ENCODE data around the gene GABRE. TPM values are rescaled to one million over a fixed set of nuclear protein-coding genes. Genes with fewer than 3 reads are reported as not detected.

GABRE gene
- polyA plus RNA-seq, 3 donors = not detected

GRCh38 chrX:151999813-152000212 lies 25.3 kb upstream of the GABRE start:
- H4K20me1 ChIP-seq (ENCODE audit: insufficient read depth, low read length) = no peaks in the 10 kb centered on the region
- no peak overlapping the region for H2AFZ ChIP-seq (ENCODE audit: insufficient read depth, low read depth, low read length, poor library complexity, severe bottlenecking)
- intact Hi-C loops (cut with micrococcal nuclease) = no loop called here
- no peaks in the 10 kb centered on the region for H3K36me3 Mint-ChIP-seq
- H3K27ac ChIP-seq (ENCODE audit: low read depth in 1 of 2, low read length in 2 of 2) = no peak overlapping the region
- H3K4me3 ChIP-seq (replicated peaks in 1 of 3; ENCODE audit: low read depth in 2 of 3, low read length in 3 of 3) = no peak overlapping the region
- WGBS (ENCODE audit: insufficient coverage) = no CpG with 5 or more reads among the region's 5 CpGs
- H3K79me2 ChIP-seq (ENCODE audit: insufficient read depth, low read length) = no peaks in the 10 kb centered on the region
- no peaks in the 10 kb centered on the region for H3K4me1 ChIP-seq (ENCODE audit: control insufficient read depth in 1 of 2, insufficient read depth in 2 of 2, low read length in 2 of 2)
- H3K9ac ChIP-seq (ENCODE audit: insufficient read depth, low read length, poor library complexity, severe bottlenecking) = no peak overlapping the region
- peaks cover 0 to 6% (median 0%) of the 10 kb centered on the region in 7 donors for H3K9me3 Mint-ChIP-seq
- no peak overlapping the region for H3K4me2 ChIP-seq (replicated peaks; ENCODE audit: extremely low read depth, low read length, poor library complexity, severe bottlenecking)
- no peak for TF ChIP-seq CTCF (IDR thresholded peaks at IDR 0.05)
- H3K36me3 ChIP-seq (replicated peaks in 1 of 2; ENCODE audit: control insufficient read depth in 1 of 2, insufficient read depth in 2 of 2, low read length in 2 of 2) = no peaks in the 10 kb centered on the region
- no peak overlapping the region for H3K4me3 Mint-ChIP-seq
- H3K27ac Mint-ChIP-seq = no peak overlapping the region
- no peaks in the 10 kb centered on the region for H3K27me3 ChIP-seq (ENCODE audit: control insufficient read depth in 2 of 2, insufficient read depth in 2 of 2, low read length in 2 of 2)
- peaks cover 0 to 5% (median 1%) of the 10 kb centered on the region in 3 donors for H3K27me3 Mint-ChIP-seq (ENCODE audit: low read depth in 3 of 3)
- no peaks in the 10 kb centered on the region for H3K4me1 Mint-ChIP-seq
- no peaks in the 10 kb centered on the region for H3K9me3 ChIP-seq (replicated peaks in 1 of 2; ENCODE audit: control insufficient read depth in 1 of 2, insufficient read depth in 1 of 2, low read length in 2 of 2)
- DNase-seq = no peak

GRCh38 chrX:151997539-151997938 lies 23.1 kb upstream of the GABRE start:
- Histone ChIP-seq H4K20me1 (ENCODE audit: insufficient read depth, low read length) (no peaks in the 10 kb centered on the region), H3K27me3 (ENCODE audit: control insufficient read depth in 2 of 2, insufficient read depth in 2 of 2, low read length in 2 of 2) (no peaks in the 10 kb centered on the region), H2AFZ (ENCODE audit: insufficient read depth, low read depth, low read length, poor library complexity, severe bottlenecking) (no peak overlapping the region), H3K9ac (ENCODE audit: insufficient read depth, low read length, poor library complexity, severe bottlenecking) (no peak overlapping the region), H3K27ac (ENCODE audit: low read depth in 1 of 2, low read length in 2 of 2) (no peak overlapping the region), H3K79me2 (ENCODE audit: insufficient read depth, low read length) (no peaks in the 10 kb centered on the region), H3K36me3 (replicated peaks in 1 of 2; ENCODE audit: control insufficient read depth in 1 of 2, insufficient read depth in 2 of 2, low read length in 2 of 2) (no peaks in the 10 kb centered on the region), H3K4me2 (replicated peaks; ENCODE audit: extremely low read depth, low read length, poor library complexity, severe bottlenecking) (no peak overlapping the region), H3K4me3 (replicated peaks in 1 of 3; ENCODE audit: low read depth in 2 of 3, low read length in 3 of 3) (no peak overlapping the region), H3K4me1 (ENCODE audit: control insufficient read depth in 1 of 2, insufficient read depth in 2 of 2, low read length in 2 of 2) (no peaks in the 10 kb centered on the region), H3K9me3 (replicated peaks in 1 of 2; ENCODE audit: control insufficient read depth in 1 of 2, insufficient read depth in 1 of 2, low read length in 2 of 2) (no peaks in the 10 kb centered on the region)
- no CpG with 5 or more reads among the region's 1 CpG for WGBS (ENCODE audit: insufficient coverage)
- Mint-ChIP-seq H3K4me1 (no peaks in the 10 kb centered on the region), H3K4me3 (no peak overlapping the region), H3K9me3 (peaks cover 0 to 5% (median 0%) of the 10 kb centered on the region in 7 donors), H3K27ac (no peak overlapping the region), H3K27me3 (ENCODE audit: low read depth in 3 of 3) (peaks cover 0 to 5% (median 0%) of the 10 kb centered on the region in 3 donors), H3K36me3 (no peaks in the 10 kb centered on the region)
- no peak for TF ChIP-seq CTCF (IDR thresholded peaks at IDR 0.05)
- intact Hi-C loops (cut with micrococcal nuclease) = no loop called here
- no peak for DNase-seq

Measured in CD14-positive monocyte (primary cell).